ENCODE data around the gene GAS2L2. TPM values are rescaled to one million over a fixed set of nuclear protein-coding genes. Genes with fewer than 3 reads are reported as not detected.

GAS2L2 gene
- total and polyA plus RNA-seq, 2 of the 8 experiments (the other 6 are each of a cell fraction or from before 2014, with no cell fraction given) = 0.09 to 0.13 TPM

GRCh38 chr17:35786941-35787432, 33.9 kb upstream of the GAS2L2 start:
- no peak overlapping the region for H3K4me3 ChIP-seq (ENCODE audit: extremely low read depth in 1 of 4, insufficient read depth in 2 of 4, low read depth in 3 of 4, low read length in 4 of 4)
- FAIRE-seq = no peak

More at GRCh38 chr17:35786941-35787432, 33.9 kb upstream of the GAS2L2 start:
- H2BK12ac ChIP-seq (ENCODE audit: low read depth, low read length) = no peak overlapping the region
- H4K5ac ChIP-seq (ENCODE audit: insufficient read length, low read depth, low read length) = no peak overlapping the region
- H3K9me3 ChIP-seq (ENCODE audit: insufficient read depth in 2 of 2, low read depth in 1 of 2, low read length in 1 of 2) = no peaks in the 10 kb centered on the region
- no peaks in the 10 kb centered on the region for H3K79me2 ChIP-seq (ENCODE audit: control insufficient read depth in 1 of 2, insufficient read depth in 2 of 2, low read length in 2 of 2)
- ChIA-PET POLR2A (ENCODE audit: partially characterized antibody) (interaction anchor here (0.6 to 2.3 kb wide), 2 partner anchors 9 to 22 kb away, joined by 3 to 9 read pairs; partner anchors contain the start of gene TAF15), CTCF (ENCODE audit: partially characterized antibody) (interaction anchor here (0.6 to 17.5 kb wide), 3 partner anchors 18 to 117 kb away, joined by 3 to 247 read pairs (median 22); no protein-coding TSS in a partner anchor)
- no peak overlapping the region for H2BK15ac ChIP-seq (ENCODE audit: low read length)
- no peak overlapping the region for H2BK5ac ChIP-seq (ENCODE audit: low read depth, low read length)
- TF ChIP-seq BRCA1 (IDR thresholded peaks at IDR 0.05; ENCODE audit: low read depth, low read length) (no peak), CEBPB (IDR thresholded peaks at IDR 0.05; ENCODE audit: low read depth, low read length) (no peak), GABPA (IDR thresholded peaks at IDR 0.05; ENCODE audit: borderline replicate concordance, insufficient read depth, low read length) (no peak), PHF8 (conservative IDR thresholded peaks at IDR 0.05; ENCODE audit: low read depth, low read length) (no peak), POLR2A (IDR thresholded peaks at IDR 0.05; ENCODE audit: control extremely low read depth in 1 of 2, low read depth in 2 of 2, low read length in 2 of 2) (no peak), RNF2 (IDR thresholded peaks at IDR 0.05; ENCODE audit: borderline replicate concordance, low read depth, low read length, missing control alignments, poor library complexity, severe bottlenecking) (no peak), MAX (IDR thresholded peaks at IDR 0.05) (no peak), TAF7 (optimal IDR thresholded peaks at IDR 0.05; ENCODE audit: borderline replicate concordance, low read depth, low read length) (no peak), SUZ12 (IDR thresholded peaks at IDR 0.05; ENCODE audit: low read length) (no peak), SP1 (IDR thresholded peaks at IDR 0.05; ENCODE audit: low read depth, low read length) (no peak)
- no peak overlapping the region; the same call in 1 of the 2 replicates for H4K8ac ChIP-seq (ENCODE audit: extremely low read depth, insufficient read depth, low read length)
- no peaks in the 10 kb centered on the region for H3K79me1 ChIP-seq (ENCODE audit: low read depth, low read length)
- no peak overlapping the region for H2BK20ac ChIP-seq (ENCODE audit: low read length)
- no peak overlapping the region for H3K18ac ChIP-seq (ENCODE audit: extremely low read depth, low read length)
- 0 out of 2 replicates have a peak overlapping the region, but pooled peaks have one; percentile 67 for H2AFZ ChIP-seq (ENCODE audit: low read length)
- H3K14ac ChIP-seq (ENCODE audit: insufficient read length) = no peak overlapping the region
- H3K4ac ChIP-seq (replicated peaks; ENCODE audit: insufficient read length, low read depth, low read length) = no peak overlapping the region
- no peak overlapping the region for H2AK5ac ChIP-seq (ENCODE audit: low read depth, low read length)
- no peak overlapping the region for H3K27ac ChIP-seq (ENCODE audit: low read depth, low read length)
- H3K23me2 ChIP-seq (ENCODE audit: low read depth, low read length) = no peaks in the 10 kb centered on the region
- WGBS, 2 experiments (ENCODE audit: extremely low coverage in 1 of 2, insufficient coverage in 1 of 2, insufficient read length in 1 of 2, insufficient replicate concordance in 2 of 2, low coverage in 1 of 2, low lambda C conversion rate in 2 of 2, missing lambda C conversion rate in 1 of 2) = 77% methylated on average over 3 of the region's 3 CpGs; no CpG with 5 or more reads in 1 of the 2 experiments
- no peak overlapping the region for H4K91ac ChIP-seq (replicated peaks; ENCODE audit: insufficient read length, low read length)
- no peak overlapping the region for H3K56ac ChIP-seq (replicated peaks; ENCODE audit: insufficient read length, low read depth, low read length)
- H3K4me1 ChIP-seq (replicated peaks in 1 of 4; ENCODE audit: control insufficient read depth in 3 of 4, insufficient read depth in 4 of 4, low read length in 3 of 4) = peaks cover 0 to 2% (median 0%) of the 10 kb centered on the region in 4 experiments; a peak in 1 of 7 replicates
- H2BK120ac ChIP-seq (replicated peaks; ENCODE audit: low read depth, low read length) = no peak overlapping the region
- H3K4me2 ChIP-seq (ENCODE audit: insufficient read depth in 1 of 2, low read depth in 2 of 2, low read length in 2 of 2) = no peak overlapping the region
- H3K9ac ChIP-seq (replicated peaks in 1 of 4; ENCODE audit: extremely low read depth in 1 of 4, low read depth in 3 of 4, low read length in 3 of 4) = no peak overlapping the region
- H3K23ac ChIP-seq (ENCODE audit: insufficient read length) = no peak overlapping the region
- no peaks in the 10 kb centered on the region; a peak in 1 of 8 replicates for H3K36me3 ChIP-seq (ENCODE audit: control insufficient read depth in 2 of 4, insufficient read depth in 4 of 4, low read length in 3 of 4)
- no peak for DNase-seq (ENCODE audit: low read depth in 1 of 2, low spot score in 2 of 2)
- peaks cover 0 to 4% (median 0%) of the 10 kb centered on the region in 4 experiments; a peak in 3 of 7 replicates for H3K27me3 ChIP-seq (replicated peaks in 1 of 4; ENCODE audit: control insufficient read depth in 3 of 4, extremely low read depth in 1 of 4, insufficient read depth in 3 of 4, low read length in 3 of 4)
- H4K20me1 ChIP-seq (replicated peaks in 1 of 2; ENCODE audit: control insufficient read depth in 1 of 2, insufficient read depth in 2 of 2, low read length in 2 of 2) = no peaks in the 10 kb centered on the region
